Measurements from ENCODE around the gene CDH3. TPM values are rescaled to one million over a fixed set of nuclear protein-coding genes. Genes with fewer than 3 reads are reported as not detected.
A peak's percentile ranks its signal among the peaks of the same experiment; 100 is the strongest.

The CDH3 gene
- total and polyA plus RNA-seq, 2 of the 13 experiments (the other 11 are each of a cell fraction or from before 2014, with no cell fraction given): 0.11 TPM; not detected in 1

- TF ChIP-seq ZBTB40 (IDR thresholded peaks at IDR 0.05): no peak
- no peak for TF ChIP-seq ZBTB40 (CRISPR knock-in tag; IDR thresholded peaks at IDR 0.05)
- TF ChIP-seq FOXO1 (CRISPR knock-in tag; IDR thresholded peaks at IDR 0.05): peak; percentile 37; the same call in 1 of the 2 replicates
- TF ChIP-seq FOXK1 (CRISPR knock-in tag; IDR thresholded peaks at IDR 0.05; ENCODE audit: borderline replicate concordance, low read depth): 0 out of 2 replicates have a peak, but pooled peaks have one; percentile 14
- TF ChIP-seq BORCS8-MEF2B (CRISPR knock-in tag; IDR thresholded peaks at IDR 0.05): peak; percentile 91
- 0 out of 2 replicates have a peak, but pooled peaks have one; percentile 14 for TF ChIP-seq ADNP (CRISPR knock-in tag; IDR thresholded peaks at IDR 0.05)
- peak; percentile 15; the same call in 1 of the 2 replicates for TF ChIP-seq FOSL2 (CRISPR knock-in tag; IDR thresholded peaks at IDR 0.05)
- no peak for TF ChIP-seq CCDC6 (CRISPR knock-in tag; IDR thresholded peaks at IDR 0.05)
- peak; percentile 42; the same call in 1 of the 2 replicates for TF ChIP-seq ZNF598 (CRISPR knock-in tag; IDR thresholded peaks at IDR 0.05; ENCODE audit: borderline replicate concordance)
- TF ChIP-seq U2AF2 (IDR thresholded peaks at IDR 0.05; ENCODE audit: low read depth, low read length): no peak
- TF ChIP-seq RBM39 (IDR thresholded peaks at IDR 0.05; ENCODE audit: low read depth, low read length, poor library complexity, severe bottlenecking): no peak
- no peak for TF ChIP-seq MEF2D (CRISPR knock-in tag; IDR thresholded peaks at IDR 0.05)
- no peak for TF ChIP-seq MAFG (CRISPR knock-in tag; IDR thresholded peaks at IDR 0.05)
- no peak for TF ChIP-seq ZNF781 (CRISPR knock-in tag; IDR thresholded peaks at IDR 0.05; ENCODE audit: borderline replicate concordance, not compliant biosample characterization)
- no peak for TF ChIP-seq ELK4 (CRISPR knock-in tag; IDR thresholded peaks at IDR 0.05; ENCODE audit: borderline replicate concordance)
- TF ChIP-seq ZNF276 (CRISPR knock-in tag; IDR thresholded peaks at IDR 0.05; ENCODE audit: low read depth): no peak
Measured at GRCh38 chr16:68737730-68738629, 92.9 kb downstream of the CDH3 start (continued).
